ENCODE results near the gene MYH3.

DNA sequence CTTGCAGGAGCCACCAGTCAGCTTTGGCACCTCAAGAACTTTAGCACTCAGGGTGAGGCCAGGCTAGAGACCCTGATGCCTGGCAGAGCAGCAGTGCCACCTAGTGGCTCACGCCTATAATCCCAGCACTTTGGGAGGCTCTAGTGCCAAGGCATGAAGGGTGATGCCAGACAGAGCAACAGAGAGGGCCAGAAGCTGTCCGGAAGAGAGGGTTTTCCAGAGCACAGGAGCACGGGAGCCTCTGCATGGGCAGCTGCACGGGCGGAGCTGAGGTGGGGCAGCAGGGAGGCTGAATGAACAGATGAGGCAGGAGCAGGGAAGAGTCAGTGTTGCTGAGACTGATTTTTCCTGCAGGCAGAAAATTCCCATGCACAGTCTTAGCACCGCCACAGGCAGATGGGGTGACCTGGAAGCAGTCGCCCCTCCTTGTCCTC is 38.9 kb downstream of the MYH3 start:
- TF ChIP-seq POLR2A (IDR thresholded peaks at IDR 0.05) (no peak), CTCF (IDR thresholded peaks at IDR 0.05) (peak in 1 of 3 donors; percentile 71)

All from lower leg skin (tissue), 3 donors.